NCI-H69 (cell line): ENCODE measurements around the gene CACNA1H.
A peak's percentile ranks its signal among the peaks of the same experiment; 100 is the strongest.
"Not testable (repeated sequence)": the region's sequence is repeated elsewhere in the genome, so short reads cannot be mapped to it uniquely, and the experiment has no call there.

Experiments
- DNase-seq: peaks from one replicate; lab custom pipeline; 2025; lab: John Stamatoyannopoulos, UW

The CACNA1H gene

GRCh38 chr16:1213796-1214372 is 61.0 kb downstream of the CACNA1H start:
- no peak for DNase-seq

GRCh38 chr16:1214719-1215118 is 61.8 kb downstream of the CACNA1H start:
- DNase-seq = no peak

- peak; percentile 47 for DNase-seq
Observed at GRCh38 chr16:1215574-1216295, 62.8 kb downstream of the CACNA1H start.

GRCh38 chr16:1216296-1216619 is 63.4 kb downstream of the CACNA1H start:
- no peak for DNase-seq

GRCh38 chr16:1216681-1217400 is 63.9 kb downstream of the CACNA1H start:
- DNase-seq = no peak

GRCh38 chr16:1217526-1217925 is 64.6 kb downstream of the CACNA1H start:
- no peak for DNase-seq

GRCh38 chr16:1218061-1218929 is 65.4 kb downstream of the CACNA1H start:
- no peak for DNase-seq

GRCh38 chr16:1218930-1219611 is 66.2 kb downstream of the CACNA1H start:
- no peak for DNase-seq

- no peak for DNase-seq
Observed at GRCh38 chr16:1220098-1220728, 67.3 kb downstream of the CACNA1H start.

GRCh38 chr16:1220841-1221627 is 68.1 kb downstream of the CACNA1H start:
- no peak for DNase-seq

GRCh38 chr16:1221628-1222552 is 69.0 kb downstream of the CACNA1H start:
- DNase-seq = no peak

- no peak for DNase-seq
Observed at GRCh38 chr16:1222553-1223354, 69.8 kb downstream of the CACNA1H start.

GRCh38 chr16:1223355-1224214 is 70.7 kb downstream of the CACNA1H start:
- peak; percentile 13 for DNase-seq

GRCh38 chr16:1224558-1224957 is 71.7 kb downstream of the CACNA1H start:
- DNase-seq = no peak

GRCh38 chr16:1225051-1225451 is 72.1 kb downstream of the CACNA1H start, which contains the start of gene TPSG1:
Gene TPSG1 (minus strand): TSS chr16:1225268. CDS start chr16:1225252, 16 bp downstream.
- no peak for DNase-seq

- not testable (repeated sequence) for DNase-seq
Observed at GRCh38 chr16:1225728-1226311, 72.9 kb downstream of the CACNA1H start.

GRCh38 chr16:1226692-1227091 is 73.8 kb downstream of the CACNA1H start:
- DNase-seq = not testable (repeated sequence)
